Measurements from ENCODE around the gene ZFPL1.
"Not testable (repeated sequence)": the region's sequence is repeated elsewhere in the genome, so short reads cannot be mapped to it uniquely, and the experiment has no call there.

The ZFPL1 gene

DNA sequence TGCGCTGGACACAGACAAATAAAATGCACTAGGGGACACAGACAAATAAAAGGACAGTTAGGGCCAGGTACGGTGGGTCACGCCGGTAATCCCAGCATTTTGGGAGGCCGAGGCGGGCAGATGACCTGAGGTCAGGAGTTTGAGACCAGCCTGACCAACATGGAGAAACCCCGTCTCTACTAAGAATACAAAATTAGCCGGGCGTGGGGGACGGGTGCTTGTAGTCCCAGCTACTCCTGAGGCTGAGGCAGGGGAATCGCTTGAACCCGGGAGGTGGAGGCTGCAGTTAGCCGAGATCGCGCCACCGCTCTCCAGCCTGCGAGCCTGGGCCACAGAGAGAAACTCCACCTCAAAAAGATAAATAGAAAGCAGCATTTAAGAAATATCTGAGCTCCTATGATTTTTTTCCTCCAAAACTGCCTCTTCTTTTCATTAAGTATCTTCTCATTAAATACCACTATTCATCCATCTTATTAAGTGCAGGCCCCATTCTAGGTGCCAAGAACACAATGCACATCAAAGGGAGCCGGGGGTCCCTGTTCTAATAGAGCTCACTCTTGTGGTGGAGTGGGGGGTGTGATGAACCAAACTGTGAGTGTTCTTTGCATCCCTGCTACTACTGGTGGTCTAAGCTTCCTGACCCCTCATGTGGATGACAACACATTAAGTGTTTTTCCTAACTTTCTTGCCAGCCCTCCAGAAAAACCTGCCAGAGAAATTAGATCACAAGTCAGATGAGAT, 34.2 kb downstream of the ZFPL1 start:
- intact Hi-C loops (cut with micrococcal nuclease): loop anchor here (5.0 to 10.0 kb wide), 3 partner anchors 137 to 271 kb away; partner anchors contain the start of gene ATG2A
- Mint-ChIP-seq H3K27me3 (peaks cover 13% of the 10 kb centered on the region), H3K4me1 (ENCODE audit: low read depth) (peaks cover 52% of the 10 kb centered on the region), H3K36me3 (ENCODE audit: low read depth) (peaks cover 64% of the 10 kb centered on the region), H3K4me3 (no peak overlapping the region), H3K27ac (peak overlapping the region; percentile 99), H3K9me3 (no peaks in the 10 kb centered on the region)

DNA sequence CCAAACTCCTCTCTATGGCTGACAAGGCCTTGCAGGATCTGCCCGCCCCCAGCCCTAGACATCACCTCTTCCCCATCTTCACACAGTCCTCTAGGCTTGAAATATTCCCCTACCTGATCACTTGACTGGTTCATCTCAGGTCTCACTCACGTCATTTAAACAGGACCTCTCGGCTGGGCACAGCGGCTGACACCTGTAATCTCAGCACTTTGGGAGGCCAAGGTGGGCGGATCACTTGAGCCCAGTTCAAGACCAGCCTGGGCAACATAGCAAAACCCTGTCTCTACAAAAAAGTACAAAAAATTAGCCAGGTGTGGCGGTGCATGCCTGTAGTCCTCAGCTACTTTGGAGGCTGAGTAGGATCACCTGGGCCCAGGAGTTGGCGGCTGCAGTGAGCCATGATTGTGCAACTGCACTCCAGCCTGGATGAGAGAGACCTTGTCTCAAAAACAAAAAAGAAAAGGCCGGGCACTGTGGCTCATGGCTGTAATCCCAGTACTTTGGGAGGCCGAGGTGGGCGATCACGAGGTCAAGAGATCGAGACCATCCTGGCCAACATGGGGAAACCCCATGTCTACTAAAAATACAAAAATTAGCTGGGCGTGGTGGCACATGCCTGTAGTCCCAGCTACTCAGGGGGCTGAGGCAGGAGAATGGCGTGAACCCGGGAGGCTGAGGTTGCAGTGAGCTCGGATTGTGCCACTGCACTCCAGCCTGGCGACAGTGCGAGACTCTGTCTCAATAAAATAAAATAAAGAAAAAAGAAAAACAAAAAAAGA, 35.1 kb downstream of the ZFPL1 start:
- H3K27ac Mint-ChIP-seq: peak overlapping the region; percentile 99
- intact Hi-C loops (cut with micrococcal nuclease): loop anchor here (5.0 to 10.0 kb wide), 3 partner anchors 136 to 272 kb away; partner anchors contain the start of gene ATG2A
- H3K9me3 Mint-ChIP-seq, H3K4me3 Mint-ChIP-seq, H3K27me3 Mint-ChIP-seq: not testable (repeated sequence)
- H3K36me3 Mint-ChIP-seq (ENCODE audit: low read depth): peaks cover 66% of the 10 kb centered on the region
- peaks cover 49% of the 10 kb centered on the region for H3K4me1 Mint-ChIP-seq (ENCODE audit: low read depth)

DNA sequence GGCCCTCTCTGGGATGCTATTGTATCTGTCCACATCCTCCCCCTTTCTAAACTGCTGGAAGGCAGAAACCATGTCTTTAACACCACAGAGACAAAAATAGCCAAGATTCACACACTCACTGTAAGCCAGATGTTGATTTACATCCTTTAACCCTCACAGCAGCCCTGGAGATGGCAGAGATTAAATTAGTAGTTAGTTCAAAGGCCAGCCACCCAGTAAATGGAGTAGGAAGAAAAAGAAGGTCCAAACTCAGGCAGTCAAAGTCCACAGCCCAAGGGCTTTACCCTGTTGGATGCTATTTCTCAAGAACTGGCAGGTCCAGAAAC, 35.6 kb downstream of the ZFPL1 start:
- H3K4me1 Mint-ChIP-seq (ENCODE audit: low read depth): peaks cover 49% of the 10 kb centered on the region

DNA sequence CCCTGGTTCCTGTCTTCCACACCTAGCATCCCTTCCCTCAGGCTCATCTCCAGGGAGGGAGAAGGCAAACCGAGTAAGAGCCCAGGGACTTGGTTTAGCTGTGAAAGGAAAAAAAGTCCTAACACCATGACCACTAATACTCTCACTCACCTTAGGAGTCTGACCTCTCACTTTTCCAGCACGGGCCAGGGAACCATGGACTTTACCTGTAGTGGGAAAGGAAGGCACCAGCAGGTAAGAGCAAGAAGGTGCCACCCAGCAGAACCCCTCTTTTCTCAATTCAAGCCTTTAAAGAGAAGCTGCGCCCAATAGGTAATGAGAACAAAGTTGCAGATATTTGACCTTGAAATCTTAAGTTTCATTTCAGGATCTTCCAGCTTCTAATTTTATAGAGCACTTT, 36.8 kb downstream of the ZFPL1 start:
- Mint-ChIP-seq H3K4me1 (ENCODE audit: low read depth) (peaks cover 42% of the 10 kb centered on the region), H3K36me3 (ENCODE audit: low read depth) (peaks cover 76% of the 10 kb centered on the region), H3K4me3 (peak overlapping the region; percentile 91), H3K27ac (peak overlapping the region; percentile 99), H3K9me3 (no peaks in the 10 kb centered on the region), H3K27me3 (no peaks in the 10 kb centered on the region)
- intact Hi-C loops (cut with micrococcal nuclease): no loop called here

More for the DNA sequence above, 35.6 kb downstream of the ZFPL1 start:
- intact Hi-C loops (cut with micrococcal nuclease): loop anchor here (5.0 to 10.0 kb wide), 3 partner anchors 135 to 272 kb away; partner anchors contain the start of gene ATG2A
- Mint-ChIP-seq H3K36me3 (ENCODE audit: low read depth) (peaks cover 72% of the 10 kb centered on the region), H3K27me3 (no peaks in the 10 kb centered on the region), H3K27ac (peak overlapping the region; percentile 99), H3K9me3 (no peaks in the 10 kb centered on the region), H3K4me3 (no peak overlapping the region)

DNA sequence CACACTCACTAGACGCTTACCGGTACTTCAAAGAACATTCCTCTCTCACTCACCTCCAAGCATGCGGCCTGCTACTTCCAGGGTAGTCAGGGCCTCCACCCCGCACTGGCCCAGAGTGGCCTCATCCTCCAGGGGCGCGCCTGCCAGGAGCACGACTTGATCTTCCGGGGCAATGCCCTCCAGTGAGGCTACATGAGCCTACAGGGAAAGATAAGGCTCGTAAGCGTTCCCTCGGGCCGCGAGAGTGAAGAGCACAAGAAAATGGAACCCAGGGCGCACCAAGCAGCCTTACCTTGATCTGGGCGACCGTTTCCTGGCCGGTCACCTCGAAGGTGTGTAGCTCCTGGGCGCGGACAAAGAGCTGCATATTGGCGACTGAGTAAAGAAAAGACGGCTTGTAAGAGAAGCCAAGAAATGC, 37.4 kb downstream of the ZFPL1 start:
- Mint-ChIP-seq H3K4me3 (peak overlapping the region; percentile 91), H3K36me3 (ENCODE audit: low read depth) (peaks cover 79% of the 10 kb centered on the region), H3K27ac (peak overlapping the region; percentile 99), H3K9me3 (no peaks in the 10 kb centered on the region), H3K27me3 (no peaks in the 10 kb centered on the region), H3K4me1 (ENCODE audit: low read depth) (peaks cover 38% of the 10 kb centered on the region)
- intact Hi-C loops (cut with micrococcal nuclease): no loop called here

DNA sequence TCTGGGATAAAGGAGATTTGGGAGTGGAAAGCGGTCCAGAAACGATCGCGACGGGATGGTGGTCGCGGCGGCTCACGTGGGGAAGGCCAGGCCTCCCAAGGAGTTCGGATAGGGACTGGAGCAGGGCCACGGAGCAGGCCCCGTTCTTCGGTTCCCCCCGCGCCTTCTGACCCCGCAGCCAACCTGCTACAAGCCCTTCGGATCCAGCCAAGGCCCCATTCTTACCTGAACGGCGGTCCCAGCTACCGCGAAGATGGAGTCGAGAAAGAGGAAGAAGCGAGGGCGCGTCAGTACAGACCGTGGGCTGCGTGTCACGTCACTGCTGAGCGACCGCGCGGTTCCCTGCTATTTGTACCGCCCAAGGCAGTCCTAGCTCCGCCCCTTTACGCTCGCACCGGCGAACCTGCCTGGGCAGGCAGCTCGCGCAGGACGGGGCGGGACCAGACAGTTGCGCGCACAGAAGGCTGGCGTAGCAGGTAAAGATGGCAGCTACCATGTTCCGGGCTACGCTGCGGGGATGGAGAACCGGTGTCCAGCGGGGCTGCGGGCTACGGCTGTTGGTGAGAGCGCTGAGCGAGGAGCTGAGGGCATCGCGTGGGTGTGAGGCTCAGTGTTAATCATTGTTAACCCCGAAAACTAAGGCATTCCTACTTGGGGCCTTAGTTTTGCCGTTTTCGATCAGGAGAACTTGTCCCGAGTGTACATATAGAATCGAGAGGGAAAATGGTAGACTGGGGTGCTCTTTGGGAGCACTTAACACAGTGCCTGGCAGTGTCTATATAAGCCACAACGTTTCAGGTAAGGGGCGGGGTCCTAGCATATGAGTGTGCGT, 38.1 kb downstream of the ZFPL1 start, which contains the start of the genes FAU and MRPL49:
FAU (minus strand) TSS at position 270 of the 832 bp plus-strand sequence. CDS start 321 bp downstream, outside the sequence.
MRPL49 (plus strand) TSS at position 457 of the 832 bp plus-strand sequence; CDS start at position 483, 26 bp downstream.
- H3K27me3 Mint-ChIP-seq: no peaks in the 10 kb centered on the region
- H3K27ac Mint-ChIP-seq: peak within 1 kb of the TSS; percentile 99
- H3K36me3 Mint-ChIP-seq (ENCODE audit: low read depth): peaks cover 86% of the 10 kb centered on the region
- peak within 1 kb of the TSS; percentile 91 for H3K4me3 Mint-ChIP-seq
- peaks cover 33% of the 10 kb centered on the region for H3K4me1 Mint-ChIP-seq (ENCODE audit: low read depth)
- intact Hi-C loops (cut with micrococcal nuclease): no loop called here
- no peaks in the 10 kb centered on the region for H3K9me3 Mint-ChIP-seq

DNA sequence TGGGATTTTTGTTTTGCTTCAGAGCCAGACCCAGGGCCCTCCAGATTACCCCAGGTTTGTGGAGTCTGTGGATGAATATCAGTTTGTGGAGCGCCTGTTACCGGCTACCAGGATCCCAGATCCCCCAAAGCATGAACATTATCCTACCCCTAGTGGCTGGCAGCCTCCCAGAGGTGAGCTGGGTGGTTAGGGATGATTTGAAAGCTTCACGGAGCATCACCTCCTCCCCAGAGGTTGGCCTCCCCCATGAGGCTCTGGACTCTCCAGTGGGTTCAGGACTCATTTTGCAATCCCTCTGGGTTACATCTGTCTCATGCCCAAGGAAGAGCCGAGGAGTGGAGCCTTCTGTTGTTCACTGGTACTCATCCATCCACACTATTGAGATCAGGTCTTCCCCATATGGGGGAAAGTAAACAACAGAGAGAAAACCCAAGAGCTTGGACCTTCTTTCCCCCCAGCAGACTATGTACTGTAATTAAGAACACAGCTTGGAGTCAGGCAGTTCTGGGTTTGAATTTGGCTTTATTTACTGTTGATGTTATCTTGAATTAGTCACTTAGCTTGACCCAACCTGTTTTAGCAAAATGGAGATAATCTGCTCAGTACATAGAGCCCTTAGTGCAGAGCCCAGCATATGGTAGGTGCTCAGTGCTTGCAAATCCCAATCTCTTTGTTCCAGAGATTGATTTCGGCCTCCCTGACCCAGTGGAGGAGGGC, 40.6 kb downstream of the ZFPL1 start:
- Mint-ChIP-seq H3K27me3 (no peaks in the 10 kb centered on the region), H3K36me3 (ENCODE audit: low read depth) (peaks cover 86% of the 10 kb centered on the region), H3K9me3 (no peaks in the 10 kb centered on the region)

DNA sequence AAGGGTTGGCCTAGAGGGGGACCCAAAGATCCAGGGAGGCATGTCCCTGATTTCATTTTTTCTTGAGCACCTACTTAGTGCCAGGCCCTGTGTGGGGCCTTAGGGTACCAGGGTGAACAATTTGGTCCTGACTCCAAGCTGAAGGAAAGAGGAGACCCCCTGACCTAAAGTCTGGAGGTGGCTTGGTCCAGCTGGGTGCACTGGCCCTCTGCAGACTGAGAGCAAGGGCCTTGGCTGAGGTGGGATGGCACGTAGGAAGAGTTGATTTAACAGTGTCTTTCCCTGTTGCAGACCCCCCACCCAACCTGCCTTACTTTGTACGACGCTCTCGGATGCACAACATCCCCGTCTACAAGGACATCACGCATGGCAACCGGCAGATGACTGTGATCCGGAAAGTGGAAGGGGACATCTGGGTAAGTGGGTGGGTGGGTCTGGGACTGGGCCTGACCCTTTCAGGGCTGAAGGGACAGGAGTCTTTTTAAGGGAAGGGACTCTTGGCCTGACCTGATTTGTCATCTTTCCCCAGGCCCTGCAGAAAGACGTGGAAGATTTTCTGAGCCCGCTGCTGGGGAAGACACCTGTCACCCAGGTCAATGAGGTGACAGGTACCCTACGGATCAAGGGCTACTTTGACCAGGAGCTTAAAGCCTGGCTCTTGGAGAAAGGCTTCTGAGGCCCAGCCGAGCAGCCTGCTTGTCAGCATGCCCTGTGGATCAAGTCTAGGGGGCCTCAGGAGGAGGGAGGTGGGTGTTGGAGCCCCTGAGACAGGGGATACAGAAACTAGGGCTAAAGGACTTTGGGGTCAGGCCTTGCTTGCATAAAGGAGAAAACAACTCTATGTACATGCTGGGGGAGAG, 41.4 kb downstream of the ZFPL1 start:
- peaks cover 12% of the 10 kb centered on the region for H3K4me1 Mint-ChIP-seq (ENCODE audit: low read depth)
- peaks cover 86% of the 10 kb centered on the region for H3K36me3 Mint-ChIP-seq (ENCODE audit: low read depth)
- H3K27ac Mint-ChIP-seq: no peak overlapping the region

More for the DNA sequence above, 40.6 kb downstream of the ZFPL1 start:
- H3K4me1 Mint-ChIP-seq (ENCODE audit: low read depth): peaks cover 18% of the 10 kb centered on the region
- H3K27ac Mint-ChIP-seq: no peak overlapping the region
- no peak overlapping the region for H3K4me3 Mint-ChIP-seq
- intact Hi-C loops (cut with micrococcal nuclease): no loop called here

DNA sequence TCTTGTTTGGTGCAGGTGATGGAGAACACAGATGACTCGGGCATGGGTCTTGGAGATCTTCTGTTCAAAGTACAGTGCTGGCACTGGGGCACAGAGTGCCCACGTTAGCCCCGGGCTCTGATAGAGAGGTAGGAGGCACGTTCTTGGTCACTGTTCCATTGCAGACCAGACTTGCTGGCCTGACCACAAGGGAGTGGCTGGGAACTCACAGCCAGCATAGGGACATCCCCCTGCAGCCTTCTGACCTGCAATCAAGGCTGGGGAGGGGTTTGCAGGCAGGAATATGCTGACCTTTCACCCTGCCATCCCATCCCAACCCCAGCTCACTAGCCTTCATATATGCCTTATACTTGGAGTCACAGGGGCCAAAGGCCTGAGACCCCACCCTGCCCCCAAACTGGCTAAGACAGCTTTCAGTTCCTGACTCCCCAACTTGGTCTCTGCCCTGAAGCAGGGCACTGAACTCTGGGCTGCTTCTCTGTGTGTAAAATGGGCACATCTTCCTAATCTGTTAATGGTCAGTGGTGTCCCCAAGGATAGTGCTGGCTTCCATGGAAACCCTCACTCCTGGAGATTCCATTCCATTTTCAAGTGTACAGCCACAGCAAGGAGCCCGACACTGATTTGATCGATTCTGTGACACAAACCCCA, 42.7 kb downstream of the ZFPL1 start:
- intact Hi-C loops (cut with micrococcal nuclease): no loop called here
- Mint-ChIP-seq H3K4me1 (ENCODE audit: low read depth) (peaks cover under 1% of the 10 kb centered on the region), H3K4me3 (no peak overlapping the region), H3K27me3 (no peaks in the 10 kb centered on the region), H3K9me3 (no peaks in the 10 kb centered on the region), H3K36me3 (ENCODE audit: low read depth) (peaks cover 86% of the 10 kb centered on the region), H3K27ac (no peak overlapping the region)

More for the DNA sequence above, 41.4 kb downstream of the ZFPL1 start:
- no peaks in the 10 kb centered on the region for H3K9me3 Mint-ChIP-seq
- H3K4me3 Mint-ChIP-seq: no peak overlapping the region
- no peaks in the 10 kb centered on the region for H3K27me3 Mint-ChIP-seq
- intact Hi-C loops (cut with micrococcal nuclease): no loop called here

DNA sequence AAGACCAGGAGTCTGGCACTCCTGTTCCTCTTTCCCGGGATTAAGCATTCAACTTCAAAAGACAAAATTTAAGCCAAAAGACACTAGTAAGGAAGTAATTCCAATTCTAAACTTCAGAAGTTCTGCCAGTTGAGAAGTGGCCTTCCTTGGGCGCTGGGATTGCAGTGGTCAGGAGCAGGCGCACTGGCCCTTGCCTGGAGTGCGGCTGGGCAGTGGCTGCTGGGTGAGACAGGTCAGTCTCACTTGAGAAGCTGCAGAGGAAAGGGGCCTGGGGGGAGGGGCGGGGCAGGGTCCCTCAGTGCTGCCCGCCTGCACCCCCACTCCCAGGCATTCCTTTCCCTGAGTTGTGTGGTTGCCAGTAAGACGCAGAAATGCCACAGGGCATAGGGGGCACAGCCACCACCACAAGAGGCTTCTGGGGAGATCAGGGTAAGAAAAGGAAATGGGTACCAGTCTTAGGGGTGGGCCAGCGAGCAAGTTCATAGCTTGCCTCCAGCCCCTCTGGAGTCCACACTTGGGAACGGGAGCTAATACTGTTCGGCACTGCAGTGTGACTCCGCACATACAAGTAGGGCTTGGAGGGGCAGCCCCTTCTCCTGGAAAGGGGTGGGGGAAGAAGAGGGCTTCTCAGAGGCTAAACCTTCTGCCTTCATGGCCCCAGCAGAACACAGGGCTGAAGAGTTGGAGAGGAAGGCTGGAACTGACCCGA, 43.6 kb downstream of the ZFPL1 start:
- H3K9me3 Mint-ChIP-seq: no peaks in the 10 kb centered on the region
- no peaks in the 10 kb centered on the region for H3K27me3 Mint-ChIP-seq
- peaks cover 88% of the 10 kb centered on the region for H3K36me3 Mint-ChIP-seq (ENCODE audit: low read depth)
- H3K4me1 Mint-ChIP-seq (ENCODE audit: low read depth): peaks cover 10% of the 10 kb centered on the region
- H3K4me3 Mint-ChIP-seq: no peak overlapping the region
- intact Hi-C loops (cut with micrococcal nuclease): no loop called here
- H3K27ac Mint-ChIP-seq: no peak overlapping the region

DNA sequence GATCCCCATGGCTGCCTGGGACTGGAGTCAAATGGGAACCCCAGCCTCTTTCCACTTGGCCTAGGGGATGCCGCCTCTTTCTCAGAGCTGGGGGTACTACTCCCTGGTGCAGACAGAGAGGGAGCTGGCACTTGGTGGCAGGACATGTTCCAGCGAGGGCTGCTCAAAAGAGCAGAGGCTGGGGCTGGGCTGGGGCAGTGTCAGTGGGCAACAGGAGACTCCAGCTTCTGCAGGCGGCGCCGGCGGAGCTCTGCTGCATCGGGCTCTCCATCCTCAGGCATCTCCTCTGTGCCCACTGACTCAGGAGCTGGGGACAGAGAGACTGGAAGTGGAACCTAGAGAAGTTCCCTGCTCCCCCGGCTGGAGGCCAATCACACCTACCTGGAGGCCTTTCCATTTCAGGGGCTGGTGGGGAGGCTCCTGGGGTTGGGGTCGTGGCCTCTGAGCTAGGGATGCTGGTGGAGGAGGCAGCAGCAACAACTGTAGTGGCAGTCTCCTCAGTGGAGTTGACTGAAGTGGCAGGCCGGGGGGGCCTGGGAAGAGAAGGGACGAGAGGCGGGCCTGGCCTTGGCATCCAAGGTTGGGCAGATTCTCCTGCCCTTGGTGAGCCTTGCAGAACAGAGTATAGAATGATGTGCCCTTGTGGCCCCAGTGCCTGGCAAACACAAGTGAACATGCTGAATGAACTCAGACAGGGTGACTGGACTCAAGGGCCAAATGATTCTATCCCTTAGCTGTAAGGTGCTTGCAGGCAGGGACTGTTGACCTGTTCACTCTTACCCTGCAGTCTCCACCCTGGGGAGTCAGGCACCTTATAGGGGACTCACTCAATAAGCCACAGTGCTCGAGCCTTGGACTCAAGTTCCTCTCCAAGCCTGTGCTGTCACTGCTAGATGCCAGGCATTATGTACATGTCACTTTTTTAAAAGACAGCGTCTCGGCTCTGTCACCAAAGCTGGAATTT, 44.4 kb downstream of the ZFPL1 start:
- Mint-ChIP-seq H3K27me3 (no peaks in the 10 kb centered on the region), H3K27ac (no peak overlapping the region), H3K4me3 (no peak overlapping the region), H3K9me3 (no peaks in the 10 kb centered on the region), H3K36me3 (ENCODE audit: low read depth) (peaks cover 96% of the 10 kb centered on the region), H3K4me1 (ENCODE audit: low read depth) (peaks cover 18% of the 10 kb centered on the region)
- intact Hi-C loops (cut with micrococcal nuclease): no loop called here

Data from dendritic cell treated with granulocyte-macrophage colony-stimulating factor and Interleukin-4, amounts not matched to agents 40 ng/mL and 50 ng/mL, for 4 days (primary cell).